ENCODE data around the gene DDHD1.
"Not testable (repeated sequence)": the region's sequence is repeated elsewhere in the genome, so short reads cannot be mapped to it uniquely, and the experiment has no call there.

The DDHD1 gene

DNA sequence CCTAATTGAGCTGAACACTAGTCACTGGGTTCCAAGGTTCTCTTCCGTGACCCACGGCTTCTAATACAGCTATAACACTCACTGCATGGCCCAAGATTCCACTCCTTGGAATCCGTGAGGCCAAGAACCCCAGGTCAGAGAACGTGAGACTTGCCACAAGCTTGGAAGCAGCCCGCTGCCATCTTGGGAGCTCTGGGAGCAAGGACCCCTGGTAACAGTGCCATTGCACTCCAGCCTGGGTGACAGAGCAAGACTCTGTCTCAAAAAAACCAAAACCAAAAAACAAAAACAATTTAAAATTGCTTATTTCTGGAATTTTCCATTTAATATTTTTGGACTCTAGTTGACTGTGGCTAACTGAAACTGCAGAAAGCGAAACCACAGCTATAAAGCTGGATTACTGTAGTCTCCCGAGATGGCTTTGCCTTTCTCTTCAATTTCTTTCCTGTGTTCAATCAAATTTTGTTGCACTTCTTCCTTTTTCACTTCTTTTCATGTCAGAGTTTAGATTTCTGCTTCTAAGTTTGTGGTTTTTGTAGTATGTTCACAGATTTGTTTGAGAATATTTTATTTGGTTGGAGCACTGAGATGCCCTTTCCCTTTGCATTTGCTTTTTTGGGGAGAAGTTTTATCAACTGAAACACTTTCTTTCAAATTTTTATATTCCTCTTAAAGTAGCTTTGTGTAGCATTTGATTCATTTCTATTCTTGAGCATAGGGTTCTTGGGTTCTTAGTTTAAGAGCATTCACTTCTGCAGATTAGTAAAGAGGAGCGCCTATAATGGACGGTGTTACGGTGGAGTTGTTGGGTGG, 44.6 kb downstream of the DDHD1 start:
- peak; percentile 10 for DNase-seq (ENCODE audit: low spot score)

DNA sequence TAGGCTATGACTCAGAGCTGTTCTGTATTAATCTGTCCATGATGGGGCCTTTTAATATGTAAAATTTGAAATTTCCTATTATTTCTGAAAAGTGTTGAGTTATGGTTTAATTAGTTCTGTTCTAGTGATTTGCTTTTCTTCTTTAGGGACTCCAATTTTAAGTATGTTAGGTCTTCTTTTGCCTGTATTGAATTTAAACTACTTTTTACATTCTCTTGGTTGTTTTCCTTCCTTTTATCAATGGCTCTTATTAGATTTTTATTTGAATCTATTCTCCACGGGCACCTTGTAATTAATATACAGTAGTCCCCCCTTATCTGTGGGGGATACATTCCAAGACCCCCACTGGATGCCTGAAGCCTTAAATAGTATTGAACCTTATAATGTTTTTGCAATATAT, 46.4 kb downstream of the DDHD1 start:
- DNase-seq (ENCODE audit: low spot score): no peak

DNA sequence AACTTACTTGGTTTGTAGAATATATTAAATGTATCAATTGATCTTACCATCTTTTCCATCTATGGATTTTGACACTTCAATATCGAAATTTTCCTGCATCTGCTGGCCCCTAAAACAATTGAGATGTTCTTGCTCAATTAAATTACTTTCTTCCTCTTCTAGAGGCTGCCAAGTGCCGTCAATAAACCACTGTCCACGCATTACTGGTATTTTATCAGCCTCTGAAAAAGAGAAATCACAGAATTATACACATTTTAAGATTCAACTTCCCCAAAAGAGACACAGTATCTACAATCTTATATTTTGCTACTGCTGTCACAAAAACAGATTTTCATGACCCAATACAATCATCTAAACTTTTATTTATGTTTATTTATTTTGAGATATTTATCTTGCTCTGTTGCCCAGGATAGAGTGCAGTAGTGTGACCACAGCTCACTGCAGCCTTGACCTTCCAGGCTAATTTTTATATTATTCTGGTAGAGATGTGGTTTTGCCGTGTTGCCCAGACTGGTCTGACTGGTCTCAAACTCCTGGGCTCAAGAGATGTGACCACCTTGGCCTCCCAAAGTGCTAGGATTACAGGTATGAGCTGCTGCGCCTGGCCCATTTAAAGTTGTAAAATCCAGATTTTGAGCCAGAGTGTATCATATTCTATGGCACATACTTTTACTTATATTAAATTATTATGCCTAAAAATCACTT, 49.3 kb downstream of the DDHD1 start:
- DNase-seq (ENCODE audit: low spot score): no peak

DNA sequence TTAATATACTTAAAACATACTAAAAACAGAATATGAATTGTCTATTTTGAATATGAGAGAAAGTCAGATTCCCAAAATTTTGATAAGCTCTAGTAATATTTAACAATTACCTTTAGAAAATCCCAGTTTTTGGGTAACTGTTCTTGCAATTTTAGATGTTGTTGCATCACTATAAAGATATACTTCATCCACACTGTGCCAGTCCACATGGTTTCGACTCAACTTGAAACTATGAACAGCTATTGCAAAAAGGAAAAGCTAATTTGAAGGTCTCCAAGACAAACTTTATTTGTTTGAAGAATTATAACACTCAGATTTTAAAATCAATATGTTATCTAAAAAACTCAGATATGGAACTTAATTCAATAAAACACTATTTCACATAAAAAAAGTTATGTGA, 59.9 kb downstream of the DDHD1 start:
- DNase-seq (ENCODE audit: low spot score): no peak

DNA sequence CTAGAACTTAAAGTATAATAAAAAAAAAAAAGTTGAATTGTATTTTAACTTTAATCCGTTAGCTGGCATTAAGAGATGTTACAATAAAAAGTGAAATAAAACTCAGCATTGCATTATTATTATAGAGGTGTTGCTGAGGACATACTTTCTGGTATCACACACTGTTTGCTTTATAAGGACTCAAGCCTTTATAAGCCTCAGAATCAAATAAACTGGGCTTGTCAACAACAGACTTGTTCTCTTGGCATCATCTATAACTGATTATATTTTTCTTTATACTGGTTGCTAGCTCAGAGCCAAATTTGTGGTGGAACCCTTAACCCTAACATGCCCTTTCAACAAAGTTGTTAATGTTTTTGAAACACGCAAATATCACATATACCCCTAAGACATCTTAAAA, 62.3 kb downstream of the DDHD1 start:
- DNase-seq (ENCODE audit: low spot score): no peak

DNA sequence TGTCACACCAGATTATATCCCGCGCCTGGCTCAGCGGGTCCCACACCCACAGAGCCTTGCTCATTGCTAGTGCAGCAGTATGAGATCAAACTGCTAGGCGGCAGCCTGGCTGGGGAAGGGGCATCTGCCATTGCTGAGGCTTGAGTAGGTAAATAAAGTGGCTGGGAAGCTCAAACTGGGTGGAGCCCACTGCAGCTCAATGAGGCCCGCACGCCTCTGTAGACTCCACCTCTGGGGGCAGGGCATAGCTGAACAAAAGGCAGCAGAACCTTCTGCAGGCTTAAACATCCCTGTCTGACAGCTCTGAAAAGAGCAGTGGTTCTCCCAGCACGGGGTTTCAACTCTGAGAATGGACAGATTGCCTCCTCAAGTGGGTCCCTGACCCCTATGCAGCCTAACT, 68.2 kb downstream of the DDHD1 start:
- not testable (repeated sequence) for DNase-seq (ENCODE audit: low spot score)

DNA sequence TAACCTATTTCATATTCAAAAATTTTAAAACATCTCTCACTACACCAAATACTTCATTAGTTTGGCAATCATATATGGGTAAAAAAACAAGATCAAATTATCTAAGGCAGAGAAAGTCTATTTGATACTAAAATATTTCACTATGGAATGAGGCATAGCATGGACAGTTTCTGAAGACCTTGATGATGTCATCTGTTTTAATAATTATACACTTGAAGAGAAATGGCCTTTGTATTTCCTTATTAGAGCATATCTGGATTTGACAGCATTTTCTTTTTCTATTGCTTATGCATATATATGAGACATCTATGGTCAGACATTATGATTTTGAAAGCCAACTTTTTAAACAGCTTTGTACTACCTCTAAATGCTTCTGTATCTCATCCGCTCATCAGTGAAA, 88.6 kb downstream of the DDHD1 start:
- no peak for DNase-seq (ENCODE audit: low spot score)

DNA sequence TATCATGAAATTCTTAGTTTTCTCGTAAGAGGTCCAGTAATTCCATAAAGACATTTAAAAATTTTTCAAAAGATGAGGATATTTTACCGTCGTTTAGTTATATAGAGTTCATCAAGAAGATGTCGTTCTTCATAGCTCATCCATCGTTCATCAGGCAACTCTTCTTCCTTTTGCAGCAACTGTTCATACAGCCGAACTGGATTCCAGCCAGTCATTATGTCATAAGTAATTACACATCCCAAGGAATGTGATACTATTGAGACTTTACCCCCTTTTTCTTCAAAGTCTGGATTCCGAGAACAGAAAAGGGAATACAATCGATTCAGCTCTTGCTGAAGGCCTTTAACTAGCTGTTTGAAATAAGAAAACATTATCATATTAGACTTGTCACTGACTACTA, 90.3 kb downstream of the DDHD1 start:
- no peak for DNase-seq (ENCODE audit: low spot score)

DNA sequence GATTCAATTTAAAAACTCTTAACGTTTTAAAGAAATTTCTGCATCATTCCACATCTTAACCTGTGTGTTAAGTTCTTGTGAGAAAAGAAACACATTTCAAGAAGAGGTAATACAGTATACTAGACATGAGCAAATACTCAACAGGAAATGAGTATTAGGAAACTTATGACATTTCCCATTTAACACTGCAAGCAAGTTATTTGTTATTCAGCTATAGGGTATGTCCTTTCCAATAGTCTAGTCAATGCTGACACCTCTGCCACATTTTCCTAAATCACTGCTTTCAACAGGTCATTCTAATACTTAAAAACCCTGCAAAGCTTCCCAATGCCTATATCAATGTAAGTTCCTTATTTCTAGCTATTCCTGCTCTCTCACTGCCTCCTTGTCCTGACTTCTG, 93.1 kb downstream of the DDHD1 start:
- no peak for DNase-seq (ENCODE audit: low spot score)

DNA sequence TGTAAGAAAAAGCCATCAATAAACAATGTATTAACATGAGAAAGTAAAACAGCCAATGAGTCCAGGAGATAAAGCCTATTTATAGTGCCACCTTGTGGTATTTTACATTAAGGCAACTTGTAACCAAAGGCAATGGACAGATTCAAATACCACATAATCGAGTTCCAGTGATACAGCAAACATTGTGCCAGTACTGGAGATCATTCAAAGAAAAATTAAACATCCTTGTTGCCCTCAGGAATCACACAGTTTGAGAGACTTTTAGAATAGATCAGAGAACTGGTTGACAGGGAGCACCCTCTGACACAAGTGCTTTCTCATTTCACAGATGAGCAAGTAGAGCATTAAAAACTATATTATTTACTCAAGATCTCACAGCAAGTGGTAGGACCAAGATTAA, 98.1 kb downstream of the DDHD1 start:
- peak; percentile 57 for DNase-seq (ENCODE audit: low spot score)

DNA sequence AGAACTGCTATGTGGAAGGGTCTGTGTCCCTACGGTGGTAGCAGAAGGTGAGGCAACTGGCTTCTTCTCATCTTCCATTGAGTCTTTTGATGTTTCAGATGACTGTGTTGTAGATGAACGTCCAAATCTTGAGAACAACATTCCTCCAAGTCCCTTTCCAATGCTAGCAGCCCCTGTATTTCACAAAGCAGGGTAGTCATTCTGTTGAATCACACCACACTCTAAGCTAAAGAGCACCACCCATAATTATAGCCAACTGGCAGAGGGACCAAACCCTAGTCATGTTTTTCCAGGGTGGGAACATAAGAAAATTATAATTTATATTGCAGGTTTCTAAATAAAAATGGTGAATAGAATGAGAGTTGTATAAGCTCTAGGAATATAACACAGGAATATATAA, 98.7 kb downstream of the DDHD1 start:
- DNase-seq (ENCODE audit: low spot score): no peak

DNA sequence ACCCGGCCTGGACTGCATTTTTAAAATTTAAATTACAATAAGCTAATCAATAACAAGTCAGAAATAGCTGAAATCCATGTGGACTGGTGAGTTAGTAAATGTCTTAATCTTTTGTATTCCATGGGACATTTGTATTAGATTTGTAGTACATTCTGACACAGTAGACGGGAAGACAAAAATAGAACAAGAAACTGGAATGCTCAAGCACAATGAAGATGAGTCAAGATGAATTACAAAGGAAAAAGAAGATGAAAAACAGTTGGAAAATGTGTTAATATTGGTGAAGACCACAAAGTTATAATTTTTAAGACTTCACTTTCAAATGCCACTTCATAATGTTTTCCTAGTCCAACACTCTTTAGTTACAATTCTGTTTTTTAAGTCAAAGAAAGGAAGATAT, 104.5 kb downstream of the DDHD1 start:
- DNase-seq (ENCODE audit: low spot score): no peak

DNA sequence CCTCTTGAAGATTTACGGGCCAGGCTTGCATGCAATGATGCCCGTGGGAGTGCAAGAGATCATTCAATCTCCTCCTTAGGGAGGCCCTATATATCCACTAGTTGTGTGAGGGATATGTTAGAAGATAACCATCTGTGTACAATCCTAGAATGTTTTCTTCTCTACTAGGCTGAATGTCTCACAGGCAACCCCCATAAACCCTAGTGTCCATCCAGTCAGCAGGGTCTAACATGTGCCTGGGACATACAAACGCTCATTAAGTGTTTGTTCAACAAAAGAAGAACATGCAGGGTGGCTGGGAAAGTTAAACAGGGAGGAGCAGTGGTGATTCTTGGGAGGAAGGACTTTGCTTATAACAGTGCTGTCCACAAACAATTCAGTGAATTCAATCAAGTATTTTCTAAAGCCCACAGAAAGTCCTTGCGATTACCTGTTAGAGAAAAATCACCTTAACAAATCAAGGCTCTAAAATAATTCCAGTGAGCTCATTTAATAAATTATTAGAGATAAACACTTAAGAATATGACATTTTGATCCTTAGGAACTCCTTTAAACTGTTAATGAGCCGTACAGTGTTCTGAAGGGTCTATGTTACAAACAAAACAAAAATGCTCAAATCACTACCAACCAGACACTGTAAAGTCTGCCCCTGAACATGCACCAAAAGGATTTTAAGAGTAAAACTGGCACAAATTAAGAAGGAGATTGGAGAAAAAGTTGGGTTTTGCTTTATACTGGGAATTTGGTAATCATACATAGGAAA, 105.6 kb downstream of the DDHD1 start:
- DNase-seq (ENCODE audit: low spot score): no peak

DNA sequence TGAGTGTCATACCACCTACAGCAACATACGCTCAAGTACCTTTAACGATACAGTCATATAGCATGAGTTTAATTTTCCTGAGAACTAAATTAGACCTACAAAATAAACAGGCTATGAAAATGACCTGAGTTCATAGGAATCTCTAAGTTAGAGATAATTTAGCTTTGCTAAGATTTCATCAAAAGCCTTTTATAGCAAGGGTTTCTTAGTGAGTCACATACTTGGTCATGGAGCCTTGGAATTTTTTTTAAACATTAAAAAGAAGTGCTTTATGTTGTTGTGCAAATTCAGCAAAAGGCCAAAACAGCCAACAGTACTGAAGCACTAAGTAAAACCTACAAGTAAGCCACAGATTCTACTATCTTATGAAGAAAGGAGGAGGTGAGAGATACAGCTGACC, 108.6 kb downstream of the DDHD1 start:
- DNase-seq (ENCODE audit: low spot score): no peak

DNA sequence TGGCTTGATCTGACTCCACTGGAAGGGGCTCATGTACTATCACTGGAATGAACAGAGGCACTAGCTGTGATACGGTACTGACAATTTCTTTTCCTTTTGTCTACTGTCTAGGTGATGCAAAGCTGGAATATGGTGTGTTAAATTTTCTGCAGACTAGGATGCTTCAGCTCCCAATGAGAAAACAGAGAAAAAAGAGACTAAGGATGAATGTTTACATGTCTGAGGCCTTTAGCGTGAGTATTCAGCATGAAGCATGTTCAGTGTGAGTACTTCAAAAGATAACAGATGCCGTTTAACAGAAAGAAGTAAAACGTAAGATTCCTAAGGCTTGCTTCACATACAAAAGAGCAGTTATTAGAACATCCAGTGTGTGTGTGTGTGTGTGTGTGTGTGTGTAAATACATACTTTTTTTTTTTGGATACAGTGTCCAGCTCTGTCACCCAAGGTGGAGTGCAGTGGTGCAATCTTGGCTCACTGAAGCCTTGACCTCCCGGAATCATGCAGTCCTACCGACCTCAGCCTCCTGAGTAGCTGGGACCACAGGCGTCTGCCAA, 110.0 kb downstream of the DDHD1 start:
- no peak for DNase-seq (ENCODE audit: low spot score)

DNA sequence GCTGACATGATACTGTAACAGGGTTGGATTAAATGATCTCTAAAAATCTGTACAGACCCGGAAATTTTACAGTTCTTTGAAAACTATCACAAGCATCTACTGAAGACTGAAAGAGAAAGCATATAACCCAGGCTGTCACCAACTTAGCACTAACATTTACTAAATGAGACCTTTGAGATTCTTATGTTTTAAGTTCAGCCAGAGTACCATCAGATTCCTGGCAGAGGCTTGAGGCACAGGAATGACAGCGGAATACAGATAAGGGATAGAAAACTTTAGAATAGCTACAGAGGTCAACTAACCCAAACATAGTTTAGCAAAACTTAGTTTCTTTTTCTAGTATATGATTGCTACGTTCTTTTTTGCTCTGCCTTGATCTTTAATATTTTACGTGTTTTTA, 110.6 kb downstream of the DDHD1 start:
- DNase-seq (ENCODE audit: low spot score): no peak

DNA sequence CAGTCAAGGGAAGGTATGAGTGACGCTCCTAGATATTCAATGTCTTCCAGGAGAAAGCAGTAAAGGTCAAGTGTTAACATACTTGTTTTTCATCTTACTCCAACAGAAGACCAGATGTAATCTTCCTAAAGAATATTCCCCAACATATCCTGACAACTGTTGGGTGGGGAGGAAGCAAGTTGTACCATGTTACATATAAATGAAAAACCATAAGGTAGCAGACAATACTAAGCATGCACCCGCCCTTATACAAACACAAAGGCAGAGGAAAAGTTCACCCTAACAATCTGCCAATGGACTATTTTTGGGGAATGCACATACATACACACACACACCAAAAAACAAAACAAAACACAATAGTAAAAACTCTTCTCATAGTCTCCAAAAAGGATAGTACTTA, 112.1 kb downstream of the DDHD1 start:
- no peak for DNase-seq (ENCODE audit: low spot score)

DNA sequence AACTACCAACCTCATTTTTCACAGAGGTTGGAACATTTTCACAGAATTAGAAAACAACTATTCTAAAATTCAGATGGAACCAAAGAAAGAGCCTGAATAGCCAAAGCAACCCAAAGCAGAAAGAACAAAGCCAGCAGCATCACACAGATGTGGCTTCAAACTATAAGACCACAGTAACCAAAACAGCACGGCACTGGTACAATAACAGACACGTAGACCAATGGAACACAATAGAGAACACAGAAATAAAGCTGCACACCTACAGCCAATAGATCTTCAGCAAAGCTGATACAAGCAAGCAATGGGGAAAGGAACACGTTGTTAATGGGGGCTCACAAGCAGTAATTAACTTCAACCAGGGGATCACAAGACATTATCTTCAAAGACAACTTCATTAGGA, 114.5 kb downstream of the DDHD1 start:
- no peak for DNase-seq (ENCODE audit: low spot score)

DNA sequence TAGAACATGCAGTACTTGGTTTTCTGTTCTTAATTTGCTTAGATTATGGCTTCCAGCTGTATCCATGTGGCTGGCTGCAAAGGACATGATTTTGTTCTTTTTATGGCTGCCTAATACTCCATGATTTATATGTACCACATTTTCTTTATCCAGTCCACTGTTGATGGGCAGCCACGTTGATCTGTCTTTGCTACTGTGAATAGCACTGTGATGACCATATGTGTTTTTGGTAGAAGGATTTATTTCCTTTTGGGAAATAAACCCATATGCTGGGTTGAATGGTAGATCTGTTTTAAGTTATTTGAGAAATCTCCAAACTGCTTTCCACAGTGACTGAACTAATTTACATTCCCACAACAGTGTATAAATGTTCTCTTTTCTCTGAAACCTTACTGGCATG, 116.1 kb downstream of the DDHD1 start:
- no peak for DNase-seq (ENCODE audit: low spot score)

DNA sequence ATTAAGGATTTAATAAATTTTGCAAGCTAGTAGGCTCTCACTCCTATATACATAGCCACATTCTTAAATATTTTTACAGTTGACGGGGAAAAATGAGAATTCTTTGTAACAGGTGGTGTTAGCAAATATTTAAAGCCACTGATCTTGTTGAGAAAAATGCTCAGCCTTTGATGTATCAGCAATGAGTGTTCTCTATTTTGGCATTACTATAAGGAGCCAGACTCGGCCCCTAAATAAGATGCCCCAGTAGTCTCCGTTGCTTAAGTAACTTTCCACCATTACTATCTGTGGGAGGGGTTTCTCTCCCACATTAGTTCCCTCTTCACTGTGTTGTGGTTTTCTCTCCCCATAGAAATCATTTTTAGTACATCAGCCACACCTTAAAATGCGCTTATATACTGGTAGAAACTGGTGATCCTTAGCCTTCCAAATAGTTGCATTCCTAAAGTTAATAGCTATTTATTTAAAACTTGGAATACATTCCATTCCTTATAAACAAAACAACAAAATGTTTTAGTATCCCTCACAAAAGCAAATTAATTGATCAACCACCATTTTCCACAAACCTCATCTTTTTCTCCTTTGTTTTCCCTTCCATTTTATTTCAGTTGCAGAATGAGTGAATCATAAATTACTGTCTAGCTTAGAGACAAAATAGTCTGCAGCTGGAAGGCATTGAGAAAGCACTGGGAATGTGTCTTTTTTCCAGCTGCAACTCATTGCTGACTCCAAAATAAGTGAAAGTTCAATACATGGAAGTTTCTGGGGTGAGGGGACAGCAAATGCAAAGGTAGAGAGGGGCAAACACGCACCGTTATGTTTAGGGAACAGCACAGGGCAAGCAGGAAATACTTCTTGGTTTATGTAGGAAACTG, 117.5 kb downstream of the DDHD1 start:
- DNase-seq (ENCODE audit: low spot score): no peak

DNA sequence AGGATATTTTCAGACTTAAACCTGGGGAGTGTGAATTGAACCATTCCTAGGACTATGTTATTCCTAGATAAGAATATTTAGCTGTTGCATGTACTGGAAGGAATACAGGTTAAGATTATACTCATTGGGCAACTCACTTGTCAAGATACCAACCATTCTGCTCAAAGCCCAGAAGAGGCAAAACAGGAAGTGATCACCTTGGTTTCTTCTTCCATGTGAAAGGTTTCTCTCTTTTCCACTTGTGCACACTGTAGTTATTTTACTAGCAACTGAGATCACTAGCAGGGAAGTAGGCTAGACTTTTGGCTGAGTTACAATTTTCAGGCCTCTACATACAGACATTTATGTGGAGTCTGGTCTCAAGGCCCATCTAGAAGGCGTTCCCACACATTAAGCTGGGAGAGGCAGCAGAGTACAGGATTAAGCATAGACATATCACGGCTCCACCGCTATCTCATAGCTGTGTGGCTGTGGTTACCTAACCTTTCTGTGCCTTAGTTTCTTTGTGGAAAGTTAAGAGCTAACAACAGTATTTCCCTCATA, 118.4 kb downstream of the DDHD1 start:
- DNase-seq (ENCODE audit: low spot score): no peak

Data from CD4-positive, alpha-beta T cell treated with Interleukin-2 at 100 ng/mL for 4 hours (primary cell).